Thymus (tissue), 14 donors: Measurements from ENCODE around the gene ST3GAL3. TPM values are rescaled to one million over a fixed set of nuclear protein-coding genes. Genes with fewer than 3 reads are reported as not detected.
A peak's percentile ranks its signal among the peaks of the same experiment; 100 is the strongest.

Experiments used
- DNase-seq, 9 donors: peaks; one replicate each; pipeline ENCODE4 v3.0.0-alpha.2; 2013; ENCODE audit warnings: low spot score in 9 of 9, low read depth in 6 of 9, missing footprints in 1 of 9
- H3K27ac ChIP-seq, 2 donors: one replicate each; pipeline ENCODE4 v1.5.1; 2013; ENCODE audit warnings: control low read depth in 1 of 2, low read depth in 1 of 2, low read length in 1 of 2, mild to moderate bottlenecking in 1 of 2, moderate library complexity in 1 of 2
- H3K27me3 ChIP-seq, 2 donors: one replicate each; pipeline ENCODE4 v1.5.1; 2013; ENCODE audit warnings: low read length in 1 of 2; ENCODE audit not compliant: control insufficient read depth in 2 of 2, insufficient read depth in 1 of 2
- H3K36me3 ChIP-seq, 2 donors: one replicate each; pipeline ENCODE4 v1.5.1; 2013; ENCODE audit warnings: low read length in 1 of 2, mild to moderate bottlenecking in 1 of 2, moderate library complexity in 1 of 2; ENCODE audit not compliant: control insufficient read depth in 2 of 2, insufficient read depth in 2 of 2
- H3K4me1 ChIP-seq, 2 donors: one replicate each; pipeline ENCODE4 v1.5.1; 2013; ENCODE audit warnings: low read length in 2 of 2; ENCODE audit not compliant: control insufficient read depth in 2 of 2, insufficient read depth in 2 of 2
- H3K4me3 ChIP-seq, 2 donors: one replicate each; pipeline ENCODE4 v1.5.1; 2013; ENCODE audit warnings: low read length in 2 of 2, control low read depth in 1 of 2, mild to moderate bottlenecking in 1 of 2
- H3K9me3 ChIP-seq, 2 donors: one replicate each; pipeline ENCODE4 v1.5.1; 2013; ENCODE audit warnings: low read length in 1 of 2, mild to moderate bottlenecking in 1 of 2; ENCODE audit not compliant: control insufficient read depth in 2 of 2, insufficient read depth in 1 of 2
- WGBS: extraction: QIAGEN DNeasy Blood & Tissue Kit; methylation state at CpG from one replicate; pipeline ENCODE4 v1.1.7; 2013; 5-methylcytosine and 5-hydroxymethylcytosine counted together
- long read RNA-seq, 10 donors: transcript quantifications; one replicate each; lab custom pipeline, GENCODE V29; 2026
- polyA plus RNA-seq: library from polyadenylated mRNA; stranded (reverse); fragments of 200-250 nt; gene quantifications from one replicate; pipeline ENCODE4 v1.2.3, GENCODE V29; 2013
- total RNA-seq: library from RNA; stranded (reverse); fragments of 120-200 nt; gene quantifications from one replicate; pipeline ENCODE4 v1.2.4, GENCODE V29; 2013
- donor health status: healthy.

ST3GAL3 gene, protein sequence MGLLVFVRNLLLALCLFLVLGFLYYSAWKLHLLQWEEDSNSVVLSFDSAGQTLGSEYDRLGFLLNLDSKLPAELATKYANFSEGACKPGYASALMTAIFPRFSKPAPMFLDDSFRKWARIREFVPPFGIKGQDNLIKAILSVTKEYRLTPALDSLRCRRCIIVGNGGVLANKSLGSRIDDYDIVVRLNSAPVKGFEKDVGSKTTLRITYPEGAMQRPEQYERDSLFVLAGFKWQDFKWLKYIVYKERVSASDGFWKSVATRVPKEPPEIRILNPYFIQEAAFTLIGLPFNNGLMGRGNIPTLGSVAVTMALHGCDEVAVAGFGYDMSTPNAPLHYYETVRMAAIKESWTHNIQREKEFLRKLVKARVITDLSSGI
- total RNA-seq (5.4 TPM), polyA plus RNA-seq (10.1 TPM)
- long read RNA-seq, donor 1, partial matches to known transcripts: 0 of 3 reads
- long read RNA-seq, donor 1, other reads (novel, unspliced or antisense): 0 of 3 reads
- long read RNA-seq, donor 2, partial matches to known transcripts: 0 of 4 reads
- long read RNA-seq, donor 2, other reads (novel, unspliced or antisense): 0 of 4 reads
- long read RNA-seq, donor 3, partial matches to known transcripts: 0 of 2 reads
- long read RNA-seq, donor 3, other reads (novel, unspliced or antisense): 0 of 2 reads
- long read RNA-seq, donor 4, partial matches to known transcripts: 0 of 3 reads
- long read RNA-seq, donor 4, other reads (novel, unspliced or antisense): 0 of 3 reads
- long read RNA-seq, donor 5, partial matches to known transcripts: 0 of 2 reads
- long read RNA-seq, donor 5, other reads (novel, unspliced or antisense): 0 of 2 reads
- long read RNA-seq, donor 6, partial matches to known transcripts: 0 of 1 reads
- long read RNA-seq, donor 6, other reads (novel, unspliced or antisense): 0 of 1 reads
- long read RNA-seq, donor 7, partial matches to known transcripts: 0 of 2 reads
- long read RNA-seq, donor 7, other reads (novel, unspliced or antisense): 0 of 2 reads
- long read RNA-seq, donor 8: 0 reads
- long read RNA-seq, donor 9: 0 reads
- long read RNA-seq, donor 10: 0 reads

DNA sequence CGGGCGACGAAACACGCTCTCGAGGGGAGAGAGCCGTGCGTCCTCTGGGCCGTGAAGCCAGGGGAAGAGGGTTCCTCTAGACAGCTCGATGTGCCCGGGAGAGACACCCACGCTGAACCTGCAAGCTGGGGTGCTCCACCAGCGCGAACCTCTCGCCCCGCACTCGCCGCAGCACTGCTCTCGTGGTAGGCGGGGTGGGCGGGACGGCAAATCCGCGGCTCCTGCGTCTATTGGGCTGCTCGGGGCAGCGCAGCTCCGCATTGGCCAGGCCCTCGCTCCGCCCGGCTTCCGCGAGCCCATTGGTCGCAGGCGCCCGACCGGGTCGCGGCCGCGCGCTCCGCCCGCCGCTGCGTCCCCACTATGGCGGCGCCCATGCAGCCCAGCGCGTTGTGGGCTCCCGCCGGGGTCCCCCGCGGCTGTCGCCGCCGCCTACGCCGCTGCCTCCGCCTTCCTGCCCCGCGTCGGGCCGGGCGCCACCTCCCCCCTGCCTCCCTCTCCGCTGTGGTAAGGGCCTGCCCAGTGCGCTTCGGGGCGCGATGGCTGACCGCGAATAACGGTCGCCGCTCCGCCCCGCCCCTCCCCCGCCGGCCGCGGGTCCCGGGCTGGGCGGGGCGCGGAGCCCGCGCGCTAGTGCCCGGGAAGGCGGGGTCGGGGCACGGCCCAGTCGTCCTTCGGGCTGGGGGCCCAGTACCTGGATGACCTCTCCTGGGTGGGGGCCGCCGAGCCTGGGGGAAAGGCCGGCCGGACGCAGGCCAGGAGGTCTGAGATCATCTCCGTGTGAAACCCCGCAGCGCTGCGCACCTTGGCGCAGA, at the start of gene ST3GAL3:
TSS of gene ST3GAL3 (plus strand) at position 347 of the 812 bp plus-strand sequence. CDS start 28,727 bp downstream, outside the sequence.
- peak within 1 kb of the TSS; percentile 11 to 64 for H3K27ac ChIP-seq
- no peaks in the 10 kb centered on the region for H3K27me3 ChIP-seq
- peaks cover 30 to 33% of the 10 kb centered on the region in 2 donors for H3K36me3 ChIP-seq
- H3K4me3 ChIP-seq: peak within 1 kb of the TSS; percentile 72 to 96
- WGBS: under 1% methylated on average over 103 of the region's 103 CpGs
- no peaks in the 10 kb centered on the region for H3K9me3 ChIP-seq
- peaks cover 13 to 14% of the 10 kb centered on the region in 2 donors for H3K4me1 ChIP-seq
- DNase-seq: peak; percentile 62 to 92 (median 81)

DNA sequence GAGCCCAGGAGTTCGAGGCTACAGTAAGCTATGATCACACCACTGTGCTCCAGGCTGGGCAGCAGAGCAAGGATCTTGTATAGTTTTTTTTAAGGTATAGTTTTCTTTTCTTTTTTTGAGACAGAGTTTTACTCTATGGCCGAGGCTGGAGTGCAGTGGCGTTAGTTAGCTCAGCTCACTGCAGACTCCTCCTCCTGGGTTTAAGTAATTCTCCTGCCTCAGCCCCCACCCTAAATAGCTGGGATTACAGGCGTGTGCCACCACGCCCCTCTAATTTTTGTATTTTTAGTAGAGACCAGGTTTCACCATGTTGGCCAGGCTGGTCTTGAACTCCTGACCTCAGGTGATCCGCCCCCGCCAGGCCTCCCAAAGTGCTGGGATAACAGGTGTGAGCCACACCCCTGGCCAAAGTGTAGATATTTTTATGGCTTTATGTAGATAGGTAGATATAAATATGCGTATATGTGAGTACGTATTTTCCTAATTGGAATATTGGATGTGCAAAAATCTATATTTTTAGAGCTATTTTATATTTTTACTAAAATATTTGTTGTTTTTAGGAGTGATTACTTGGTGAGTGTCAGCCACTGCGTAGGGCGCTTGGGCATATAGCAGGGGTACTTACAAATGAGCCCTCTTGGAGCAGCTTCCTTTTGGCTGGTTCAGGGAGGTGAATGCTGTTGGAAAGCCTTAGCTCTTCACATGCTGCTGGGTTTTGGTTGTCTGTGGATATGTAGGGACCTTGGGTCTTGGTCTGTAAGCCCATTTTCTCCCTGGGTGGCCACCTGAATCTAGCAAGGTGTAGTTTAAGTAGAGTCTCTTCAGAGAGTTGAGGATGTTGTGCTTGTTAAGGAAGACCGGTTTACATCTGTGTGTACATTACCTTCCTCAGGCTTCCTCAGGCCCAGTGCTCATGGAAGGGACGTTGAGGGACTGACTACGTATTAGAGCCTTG, 47.8 kb upstream of the ST3GAL3 start:
- no peaks in the 10 kb centered on the region for H3K4me1 ChIP-seq
- no peak overlapping the region for H3K4me3 ChIP-seq
- peaks cover 85 to 88% of the 10 kb centered on the region in 2 donors for H3K36me3 ChIP-seq
- 98% methylated on average over 14 of the region's 14 CpGs for WGBS
- H3K27me3 ChIP-seq: no peaks in the 10 kb centered on the region
- H3K9me3 ChIP-seq: no peaks in the 10 kb centered on the region
- H3K27ac ChIP-seq: no peak overlapping the region
- no peak for DNase-seq

DNA sequence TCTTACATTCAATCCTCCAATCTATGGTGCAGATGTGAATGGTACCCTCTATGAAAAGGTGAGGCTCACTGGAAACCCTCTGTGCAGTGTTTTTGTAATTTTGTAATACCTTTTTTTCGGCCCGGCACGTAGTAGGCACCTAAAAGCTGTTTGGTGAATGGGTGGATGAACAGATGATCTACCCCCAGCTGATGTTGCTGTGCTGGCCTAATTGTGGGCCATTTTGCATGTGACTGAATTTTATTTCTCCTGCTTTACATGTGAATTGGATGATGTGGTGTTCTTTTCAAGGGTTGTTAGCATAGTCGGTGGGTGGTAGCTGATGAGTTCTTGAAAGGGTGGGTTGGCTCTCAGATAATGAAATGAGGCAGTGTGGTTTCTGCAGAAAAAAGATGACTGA, 47.0 kb upstream of the ST3GAL3 start:
- DNase-seq: no peak
- H3K4me1 ChIP-seq: no peaks in the 10 kb centered on the region
- no peaks in the 10 kb centered on the region for H3K27me3 ChIP-seq
- H3K27ac ChIP-seq: no peak overlapping the region
- no peak overlapping the region for H3K4me3 ChIP-seq
- peaks cover 83 to 88% of the 10 kb centered on the region in 2 donors for H3K36me3 ChIP-seq
- WGBS: 97% methylated on average over 4 of the region's 4 CpGs
- no peaks in the 10 kb centered on the region for H3K9me3 ChIP-seq

DNA sequence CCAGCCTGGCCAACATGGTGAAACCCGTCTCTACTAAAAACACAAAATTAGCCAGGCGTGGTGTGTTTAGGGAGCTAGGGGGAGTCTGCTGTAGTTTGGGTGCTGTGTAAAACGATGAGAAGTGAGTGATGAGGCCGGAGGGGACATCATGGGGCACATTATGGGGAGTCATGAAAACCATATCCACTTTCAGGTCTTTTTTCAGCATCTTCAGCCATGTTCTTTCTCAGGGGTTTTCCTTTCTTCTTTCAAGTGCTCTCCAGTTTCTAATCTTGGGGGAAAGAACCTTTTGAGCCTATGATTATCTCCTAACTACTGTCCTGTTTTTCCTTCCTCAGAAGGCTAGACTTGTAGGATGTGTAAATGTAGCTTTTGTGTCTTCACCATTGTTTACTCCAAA, 43.0 kb upstream of the ST3GAL3 start:
- peak overlapping the region in 1 of 2 donors; percentile 21 for H3K27ac ChIP-seq
- no peaks in the 10 kb centered on the region for H3K4me1 ChIP-seq
- 94% methylated on average over 4 of the region's 4 CpGs for WGBS
- no peak overlapping the region for H3K4me3 ChIP-seq
- DNase-seq: no peak
- H3K27me3 ChIP-seq: no peaks in the 10 kb centered on the region
- H3K9me3 ChIP-seq: peaks cover 0 to 1% of the 10 kb centered on the region in 2 donors
- H3K36me3 ChIP-seq: peaks cover 84 to 92% of the 10 kb centered on the region in 2 donors

DNA sequence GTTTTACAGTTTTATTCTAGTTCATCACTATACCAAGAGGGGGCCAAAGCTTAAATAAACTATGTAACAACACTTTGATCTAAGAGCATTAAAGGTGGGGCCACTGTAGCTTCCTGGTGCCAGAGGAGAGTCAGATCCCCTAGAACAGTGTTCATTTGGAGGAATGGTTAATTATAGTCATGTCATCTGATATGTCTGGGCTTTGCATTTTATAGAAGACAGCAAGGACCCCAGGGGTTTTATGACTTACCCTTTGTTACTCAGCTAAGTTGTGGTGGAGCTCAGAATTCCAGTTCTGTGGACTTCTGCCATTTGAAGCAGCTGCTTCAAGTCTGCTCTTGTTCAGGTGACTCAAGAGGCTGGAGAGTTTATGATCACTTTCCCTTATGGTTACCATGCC, 40.7 kb upstream of the ST3GAL3 start:
- no peak for DNase-seq
- H3K4me1 ChIP-seq: no peaks in the 10 kb centered on the region
- no peaks in the 10 kb centered on the region for H3K27me3 ChIP-seq
- H3K27ac ChIP-seq: no peak overlapping the region
- H3K9me3 ChIP-seq: peaks cover 0 to 1% of the 10 kb centered on the region in 2 donors
- peaks cover 91 to 97% of the 10 kb centered on the region in 2 donors for H3K36me3 ChIP-seq
- H3K4me3 ChIP-seq: no peak overlapping the region

DNA sequence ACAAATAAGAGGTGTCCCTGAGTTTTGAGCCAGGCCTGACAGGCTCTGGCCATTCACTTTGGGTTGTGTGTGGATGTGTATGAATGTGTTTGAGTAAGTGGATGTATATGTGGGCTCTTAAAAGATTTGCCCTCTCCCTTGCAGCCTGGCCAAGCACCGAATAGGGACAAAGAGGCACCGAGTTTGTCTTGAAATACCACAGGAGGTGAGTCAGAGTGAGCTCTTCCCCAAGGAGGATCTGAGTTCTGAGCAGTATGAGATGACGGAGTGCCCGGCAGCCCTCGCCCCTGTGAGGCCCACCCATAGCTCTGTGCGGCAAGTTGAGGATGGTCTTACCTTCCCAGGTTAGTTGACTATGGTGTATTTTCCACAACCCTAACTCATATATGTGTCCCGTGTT, 38.4 kb upstream of the ST3GAL3 start:
- no peaks in the 10 kb centered on the region for H3K4me1 ChIP-seq
- 95% methylated on average over 7 of the region's 7 CpGs for WGBS

DNA sequence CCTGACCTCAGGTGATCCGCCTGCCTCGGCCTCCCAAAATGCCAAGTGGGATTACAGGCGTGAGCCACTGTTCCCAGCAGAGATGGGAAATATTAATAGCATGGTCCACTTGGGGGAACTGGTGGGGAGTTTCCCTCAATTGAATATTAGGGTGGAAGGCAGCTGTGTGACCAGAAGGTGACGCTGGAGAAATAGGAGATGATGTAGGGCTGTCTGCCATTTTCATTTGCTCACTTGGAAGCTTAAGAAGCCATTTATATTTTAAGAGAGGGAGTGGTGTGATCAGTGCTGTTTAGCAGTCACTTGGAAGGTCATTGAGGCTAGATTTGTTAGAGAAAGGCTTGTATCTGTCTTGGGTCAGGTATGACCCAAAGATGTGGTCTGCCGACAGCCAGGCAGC, 37.5 kb upstream of the ST3GAL3 start:
- Histone ChIP-seq H3K4me1 (no peaks in the 10 kb centered on the region), H3K27me3 (no peaks in the 10 kb centered on the region), H3K27ac (no peak overlapping the region), H3K4me3 (no peak overlapping the region), H3K9me3 (peaks cover 0 to 1% of the 10 kb centered on the region in 2 donors), H3K36me3 (peaks cover 89 to 91% of the 10 kb centered on the region in 2 donors)
- DNase-seq: no peak
- WGBS: 97% methylated on average over 5 of the region's 5 CpGs

More for the DNA sequence above, 38.4 kb upstream of the ST3GAL3 start:
- H3K9me3 ChIP-seq: peaks cover 0 to 1% of the 10 kb centered on the region in 2 donors
- no peak overlapping the region for H3K4me3 ChIP-seq
- no peak overlapping the region for H3K27ac ChIP-seq
- peaks cover 90 to 93% of the 10 kb centered on the region in 2 donors for H3K36me3 ChIP-seq
- DNase-seq: no peak
- H3K27me3 ChIP-seq: no peaks in the 10 kb centered on the region

DNA sequence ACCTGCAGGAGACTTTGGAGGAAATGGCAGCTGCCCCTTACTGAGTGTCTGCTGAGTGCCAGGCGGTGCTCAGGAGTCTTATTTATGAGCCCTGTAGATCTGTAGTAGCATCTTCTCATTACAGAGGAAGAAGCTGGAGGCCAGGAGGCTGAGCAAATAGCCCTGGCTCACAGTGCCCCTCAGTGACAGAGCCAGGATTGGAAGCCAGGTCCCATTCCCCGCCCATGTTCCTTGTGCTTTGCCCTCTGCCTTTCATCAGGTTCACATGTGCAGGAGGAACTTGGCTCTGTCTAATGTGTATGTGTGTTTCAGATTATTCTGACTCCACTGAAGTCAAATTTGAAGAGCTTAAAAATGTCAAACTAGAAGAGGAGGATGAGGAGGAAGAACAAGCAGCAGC, 36.1 kb upstream of the ST3GAL3 start:
- Histone ChIP-seq H3K27ac (no peak overlapping the region), H3K4me1 (no peaks in the 10 kb centered on the region)
- 98% methylated on average over 2 of the region's 2 CpGs for WGBS

More for the DNA sequence above, 36.1 kb upstream of the ST3GAL3 start:
- H3K36me3 ChIP-seq: peaks cover 86 to 95% of the 10 kb centered on the region in 2 donors
- peaks cover 0 to 1% of the 10 kb centered on the region in 2 donors for H3K9me3 ChIP-seq
- DNase-seq: no peak
- H3K4me3 ChIP-seq: no peak overlapping the region
- H3K27me3 ChIP-seq: no peaks in the 10 kb centered on the region
